T follicular helper cell (primary cell): ENCODE measurements around the gene WNT8B.

Source experiments
- DNase-seq: peaks from one replicate; pipeline ENCODE4 v3.0.0-alpha.2; 2020; ENCODE audit warnings: low read depth

WNT8B gene

DNA sequence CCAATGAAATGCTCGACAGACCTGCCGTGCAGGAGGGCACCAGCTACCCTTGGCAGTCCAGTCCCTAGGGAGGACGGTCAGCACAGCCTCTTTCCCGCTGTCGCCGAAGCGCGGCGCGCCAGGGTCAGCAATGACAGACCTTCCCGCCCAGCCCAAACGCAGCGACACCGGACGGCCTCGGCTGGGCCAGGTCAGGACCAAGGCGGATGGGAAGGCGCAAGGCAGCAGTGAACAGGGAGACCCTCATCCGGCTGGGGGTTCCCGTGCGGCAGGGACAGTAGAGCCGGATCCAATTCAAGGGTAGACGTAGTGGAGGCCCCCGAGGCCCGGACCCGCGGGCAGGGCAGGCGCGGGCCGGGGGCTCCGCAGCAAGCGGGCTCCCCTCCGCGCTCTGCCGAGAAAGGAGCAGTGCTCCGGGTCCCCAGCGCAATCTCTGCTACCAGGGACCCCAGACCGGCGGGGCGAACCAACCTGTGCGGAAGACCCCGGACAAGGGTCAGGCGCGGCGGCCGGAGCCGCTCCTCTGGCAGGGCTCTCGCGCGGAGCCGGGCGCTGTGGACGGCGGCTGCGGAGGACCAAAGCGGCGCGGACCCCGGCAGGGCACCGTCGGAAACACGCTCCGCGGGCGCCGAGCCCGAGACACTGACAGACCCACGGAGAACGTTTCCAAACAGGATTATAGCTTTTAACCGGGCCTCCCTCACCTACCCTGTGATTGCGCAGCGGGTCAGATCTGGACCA lies 56.7 kb downstream of the WNT8B start, which contains the start of gene SEC31B:
TSS of gene SEC31B (minus strand) at position 551 of the 741 bp plus-strand sequence. CDS start 2,909 bp downstream, outside the sequence.
- DNase-seq: no peak

GRCh38 chr10:100520811-100521210 lies 58.0 kb downstream of the WNT8B start:
- DNase-seq: no peak

GRCh38 chr10:100522107-100522801 lies 59.4 kb downstream of the WNT8B start:
- DNase-seq: no peak

DNA sequence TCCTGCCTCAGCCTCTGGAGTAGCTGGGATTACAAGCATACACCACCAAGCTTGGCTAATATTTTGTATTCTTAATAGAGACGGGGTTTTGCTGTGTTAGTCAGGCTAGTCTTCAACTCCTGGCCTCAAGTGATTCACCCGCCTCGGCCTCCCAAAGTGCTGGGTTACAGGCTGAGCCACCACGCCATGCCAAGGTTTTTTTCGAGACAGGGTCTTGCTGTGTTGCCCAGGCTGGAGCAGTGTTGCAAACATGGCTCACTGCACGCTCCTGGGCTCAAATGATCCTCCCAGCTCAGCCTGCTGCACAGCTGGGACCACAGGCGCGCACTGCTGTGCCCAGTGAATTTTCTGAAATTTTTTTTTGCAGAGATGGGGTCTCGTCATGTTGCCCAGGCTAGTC lies 60.1 kb downstream of the WNT8B start:
- no peak for DNase-seq

GRCh38 chr10:100524206-100524605 lies 61.4 kb downstream of the WNT8B start:
- no peak for DNase-seq

GRCh38 chr10:100524638-100525037 lies 61.8 kb downstream of the WNT8B start:
- DNase-seq: no peak

DNA sequence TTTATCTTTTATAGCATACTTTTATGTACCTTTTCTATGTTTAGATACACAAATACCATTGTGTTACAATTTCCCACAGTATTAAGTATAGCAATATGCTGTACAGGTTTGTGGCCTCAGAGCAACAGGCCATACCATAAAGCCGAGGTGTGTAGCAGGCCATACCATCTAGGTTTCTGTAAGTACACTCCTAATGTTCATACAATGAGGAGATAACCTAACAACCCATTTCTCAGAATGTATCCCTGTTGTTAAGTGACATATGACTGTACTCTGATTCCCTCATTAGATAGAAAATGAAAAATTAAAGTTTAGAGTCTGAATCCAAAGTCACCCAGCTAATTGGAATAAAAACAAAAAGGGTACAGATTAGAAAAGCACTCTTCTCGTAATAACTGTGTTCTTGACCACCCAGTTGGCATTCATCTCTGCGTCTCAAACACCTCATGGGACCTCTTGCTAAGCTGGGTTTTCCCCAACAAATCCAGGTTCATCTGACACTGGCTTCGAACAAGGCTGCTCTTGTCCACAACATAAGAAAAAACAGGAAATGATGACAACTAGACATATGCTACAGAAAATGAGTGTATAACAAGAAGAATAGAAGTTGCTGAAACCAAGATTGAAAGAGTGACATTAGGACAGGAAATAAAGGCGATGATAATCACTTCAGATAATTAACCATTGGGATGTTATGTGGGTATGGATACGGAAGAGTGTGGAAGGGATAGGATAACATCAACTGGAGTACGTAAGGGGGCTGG lies 65.5 kb downstream of the WNT8B start:
- DNase-seq: no peak

- DNase-seq: no peak
Observed at GRCh38 chr10:100528921-100529474, 66.2 kb downstream of the WNT8B start.

DNA sequence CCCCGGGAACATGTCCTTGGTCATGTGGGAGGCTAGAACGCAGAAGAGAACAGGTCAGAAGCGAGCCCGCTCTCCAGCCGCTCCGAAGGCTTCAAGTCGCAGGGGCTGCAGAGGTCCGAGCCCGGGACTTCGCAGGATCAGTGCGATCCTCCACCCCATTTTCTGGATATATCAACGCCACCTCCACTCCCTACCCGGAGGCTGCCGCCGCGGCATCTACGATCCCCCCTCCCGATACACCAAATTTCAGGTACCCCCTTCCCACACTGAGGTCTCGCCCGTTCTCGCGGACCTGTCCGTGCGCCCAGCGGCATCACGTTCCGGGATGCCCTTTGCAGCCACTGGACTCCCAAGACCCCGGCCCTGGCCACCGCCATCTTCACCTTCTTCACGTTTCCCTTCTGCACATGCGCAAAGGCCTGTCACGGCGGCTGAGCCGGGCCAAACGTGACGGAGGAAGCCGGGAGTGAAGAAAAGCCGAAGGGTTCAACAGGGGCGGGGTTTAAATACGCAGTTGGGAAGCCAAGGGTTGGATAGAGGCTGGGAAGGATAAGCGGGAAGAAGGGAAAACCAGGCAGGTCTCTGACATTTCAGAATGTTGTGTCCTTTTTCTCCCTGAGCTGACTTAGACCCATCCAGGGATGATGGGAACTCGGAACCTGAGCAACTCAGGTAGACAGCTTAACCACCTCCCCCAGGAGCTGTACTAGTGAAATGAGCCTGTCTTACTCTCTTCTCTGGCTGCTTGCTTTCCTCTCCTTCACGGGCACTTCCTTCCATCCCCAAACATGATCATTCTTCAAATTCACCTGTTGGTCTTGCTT lies 66.9 kb downstream of the WNT8B start, which contains the start of gene NDUFB8:
TSS of gene NDUFB8 (minus strand) at position 397 of the 824 bp plus-strand sequence. CDS start at position 377, 20 bp downstream.
- DNase-seq: peak; percentile 80

DNA sequence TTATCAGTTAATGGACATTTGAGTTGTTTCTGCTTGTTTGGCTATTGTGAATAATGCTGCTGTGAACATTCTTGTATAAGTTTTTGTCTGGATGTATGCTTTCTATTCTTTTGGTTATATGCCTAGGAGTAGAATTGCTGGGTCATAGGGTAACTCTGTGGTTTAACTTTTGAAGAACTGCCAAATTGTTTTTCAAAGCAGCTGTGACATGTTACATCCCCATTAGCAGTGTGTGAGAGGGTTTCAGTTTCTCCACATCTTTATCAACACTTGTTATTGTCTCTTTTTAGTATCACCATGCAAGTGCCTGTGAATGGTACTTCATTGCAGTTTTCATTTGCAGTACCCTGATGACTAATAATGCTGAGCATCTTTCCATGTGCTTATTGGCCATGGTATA lies 69.0 kb downstream of the WNT8B start:
- no peak for DNase-seq
